GM18873 (cell line): ENCODE measurements around the gene CAPN11.
"Not testable (repeated sequence)": the region's sequence is repeated elsewhere in the genome, so short reads cannot be mapped to it uniquely, and the experiment has no call there.

Source experiments
- ATAC-seq: cut with Tn5 transposase; IDR thresholded peaks from one replicate; pipeline ENCODE4 v1.9.1; 2021; ENCODE audit warnings: mild to moderate bottlenecking, moderate library complexity, moderate number of reproducible peaks; ENCODE audit not compliant: unreplicated experiment, low FRiP score

CAPN11 gene

GRCh38 chr6:44129841-44130322, 28.7 kb upstream of the CAPN11 start:
- ATAC-seq: no peak

GRCh38 chr6:44131892-44132291, 26.7 kb upstream of the CAPN11 start:
- ATAC-seq: no peak

- ATAC-seq: no peak
Observed at GRCh38 chr6:44132476-44132875, 26.1 kb upstream of the CAPN11 start.

GRCh38 chr6:44133003-44133931, 25.4 kb upstream of the CAPN11 start:
- no peak for ATAC-seq

GRCh38 chr6:44133981-44134711, 24.5 kb upstream of the CAPN11 start:
- no peak for ATAC-seq

- ATAC-seq: no peak
Observed at GRCh38 chr6:44135173-44135758, 23.4 kb upstream of the CAPN11 start.

GRCh38 chr6:44135875-44136274, 22.7 kb upstream of the CAPN11 start:
- ATAC-seq: no peak

GRCh38 chr6:44138717-44139350, 19.8 kb upstream of the CAPN11 start:
- no peak for ATAC-seq

- ATAC-seq: no peak
Observed at GRCh38 chr6:44139351-44139743, 19.3 kb upstream of the CAPN11 start.

- ATAC-seq: no peak
Observed at GRCh38 chr6:44142835-44143234, 15.8 kb upstream of the CAPN11 start.

GRCh38 chr6:44143731-44144130, 14.9 kb upstream of the CAPN11 start:
- no peak for ATAC-seq

- ATAC-seq: not testable (repeated sequence)
Observed at GRCh38 chr6:44144536-44144935, 14.1 kb upstream of the CAPN11 start.

- ATAC-seq: no peak
Observed at GRCh38 chr6:44145839-44146238, 12.8 kb upstream of the CAPN11 start.

- ATAC-seq: no peak
Observed at GRCh38 chr6:44146685-44147084, 11.9 kb upstream of the CAPN11 start.

GRCh38 chr6:44147256-44147655, 11.4 kb upstream of the CAPN11 start:
- ATAC-seq: no peak

GRCh38 chr6:44148306-44148705, 10.3 kb upstream of the CAPN11 start:
- no peak for ATAC-seq

- no peak for ATAC-seq
Observed at GRCh38 chr6:44149369-44150012, 9.1 kb upstream of the CAPN11 start.

GRCh38 chr6:44150317-44150917, 8.2 kb upstream of the CAPN11 start:
- ATAC-seq: no peak

- peak; percentile 54 for ATAC-seq
Observed at GRCh38 chr6:44151348-44152108, 7.1 kb upstream of the CAPN11 start.
